MM.1S (cell line): Measurements from ENCODE around the gene TBC1D32.

Experiments used
- DNase-seq: peaks from one replicate; pipeline ENCODE4 v3.0.0-alpha.2; 2015
- H2AFZ ChIP-seq: fragments of 300-600 bp; sonication (generic); 2 replicates; pipeline ENCODE4 v1.6.0; 2016; ENCODE audit warnings: antibody characterized with exemption, low read length
- H3F3A ChIP-seq: fragments of 300-600 bp; sonication (generic); 2 replicates; pipeline ENCODE4 v1.6.1; 2016; ENCODE audit warnings: mild to moderate bottlenecking, antibody characterized with exemption, low read length, moderate library complexity, mixed read lengths; ENCODE audit not compliant: insufficient read depth
- H3K27ac ChIP-seq: fragments of 300-600 bp; sonication (generic); 2 replicates; pipeline ENCODE4 v1.5.1; 2016; ENCODE audit warnings: mild to moderate bottlenecking, low read length
- H3K27me3 ChIP-seq: fragments of 300-600 bp; sonication (generic); replicated peaks from 2 replicates; pipeline ENCODE4 v1.6.0; 2016; ENCODE audit warnings: low read length; ENCODE audit not compliant: insufficient read depth
- H3K36me3 ChIP-seq: fragments of 300-600 bp; sonication (generic); replicated peaks from 2 replicates; pipeline ENCODE4 v1.6.1; 2016; ENCODE audit warnings: mild to moderate bottlenecking, low read length, mixed read lengths; ENCODE audit not compliant: insufficient read depth
- H3K4me1 ChIP-seq: fragments of 300-600 bp; sonication (generic); 2 replicates; pipeline ENCODE4 v1.6.1; 2016; ENCODE audit warnings: low read length, mixed read lengths
- H3K4me2 ChIP-seq: fragments of 300-600 bp; sonication (generic); 2 replicates; pipeline ENCODE4 v1.6.0; 2016; ENCODE audit warnings: low read depth, low read length
- H3K4me3 ChIP-seq: fragments of 300-600 bp; sonication (generic); 2 replicates; pipeline ENCODE4 v1.5.1; 2016; ENCODE audit warnings: low read length, mixed read lengths
- H3K79me2 ChIP-seq: fragments of 300-600 bp; sonication (generic); 2 replicates; pipeline ENCODE4 v1.6.1; 2016; ENCODE audit warnings: mixed run types, low read length, mixed read lengths
- H3K9ac ChIP-seq: fragments of 300-600 bp; sonication (generic); 2 replicates; pipeline ENCODE4 v1.6.1; 2016; ENCODE audit warnings: low read length, mixed read lengths
- H3K9me2 ChIP-seq: fragments of 300-600 bp; sonication (generic); replicated peaks from 2 replicates; pipeline ENCODE4 v1.6.1; 2016; ENCODE audit warnings: mild to moderate bottlenecking, low read length, mixed read lengths; ENCODE audit not compliant: insufficient read depth
- H3K9me3 ChIP-seq: fragments of 300-600 bp; sonication (generic); replicated peaks from 2 replicates; pipeline ENCODE4 v1.6.1; 2016; ENCODE audit warnings: mild to moderate bottlenecking, low read length, mixed read lengths; ENCODE audit not compliant: insufficient read depth
- H4K20me1 ChIP-seq: fragments of 300-600 bp; sonication (generic); 2 replicates; pipeline ENCODE4 v1.6.1; 2016; ENCODE audit warnings: mild to moderate bottlenecking, low read length, moderate library complexity, mixed read lengths; ENCODE audit not compliant: insufficient read depth
- EZH2 ChIP-seq: fragments of 300-600 bp; sonication (generic); optimal IDR thresholded peaks from 2 replicates; pipeline ENCODE3; 2017; ENCODE audit warnings: low read depth, mild to moderate bottlenecking, antibody characterized with exemption, low read length, mixed read lengths
- EZH2phosphoT487 ChIP-seq: fragments of 300-600 bp; sonication (generic); IDR thresholded peaks from 2 replicates; pipeline ENCODE4 v1.6.1; 2018; ENCODE audit warnings: antibody characterized with exemption, low read length
- TF ChIP-seq, protein P1 (sequence below): fragments of 300-600 bp; sonication (generic); IDR thresholded peaks from 2 replicates; pipeline ENCODE4 v1.5.1; 2016; ENCODE audit warnings: antibody characterized with exemption, low read length, mixed read lengths

The TBC1D32 gene

DNA sequence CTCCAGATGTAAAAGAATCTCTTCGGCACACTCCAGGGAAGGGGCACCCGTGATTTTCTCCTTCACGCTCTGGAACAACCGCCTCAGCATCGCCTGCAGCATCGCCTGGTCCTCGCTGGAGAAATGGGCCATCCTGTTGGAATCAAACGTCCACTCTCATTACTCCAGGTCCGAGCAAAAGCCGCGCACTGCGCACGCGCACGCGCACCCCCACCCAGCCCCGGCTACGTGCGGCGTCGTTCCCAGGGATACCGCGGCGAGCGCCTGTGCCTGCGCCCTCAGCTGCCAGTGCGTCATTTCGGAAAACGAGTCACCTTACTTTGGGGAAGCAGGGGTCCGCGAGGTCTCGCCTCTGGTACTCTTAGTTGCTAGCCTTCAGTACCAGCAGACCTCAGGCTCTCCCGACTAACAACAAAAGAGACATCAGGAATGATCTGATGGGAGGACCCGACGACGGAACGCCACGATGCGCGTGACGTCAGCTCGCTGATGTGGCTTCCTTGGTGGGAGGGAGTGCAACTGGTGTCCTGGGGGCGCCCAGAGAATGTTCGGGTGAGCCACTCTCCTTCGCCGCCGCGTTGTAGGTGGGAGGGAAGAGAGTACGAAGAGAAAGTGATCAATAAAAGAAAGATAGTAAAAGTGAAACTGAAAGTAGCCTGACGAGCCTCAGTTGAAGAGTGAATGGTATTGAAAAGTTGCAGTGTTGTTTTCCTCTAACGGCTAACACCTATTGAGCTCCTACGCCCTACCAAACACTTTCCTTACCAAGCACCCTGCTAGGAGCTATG is at the start of gene TBC1D32:
TSS of gene TBC1D32 (minus strand) at position 182 of the 788 bp plus-strand sequence. CDS start at position 132, 50 bp downstream.
- Histone ChIP-seq H3K4me2 (peak within 1 kb of the TSS; percentile 71), H3K4me3 (peak within 1 kb of the TSS; percentile 96), H3K9ac (peak within 1 kb of the TSS; percentile 87), H3K27me3 (no peaks in the 10 kb centered on the region), H3K9me2 (no peaks in the 10 kb centered on the region), H3F3A (no peaks in the 10 kb centered on the region), H3K4me1 (no peaks in the 10 kb centered on the region), H2AFZ (peak within 1 kb of the TSS; percentile 98), H3K27ac (peak within 1 kb of the TSS; percentile 83), H3K36me3 (no peaks in the 10 kb centered on the region), H4K20me1 (no peaks in the 10 kb centered on the region), H3K9me3 (no peaks in the 10 kb centered on the region), H3K79me2 (no peaks in the 10 kb centered on the region)
- DNase-seq: peak; percentile 87
- TF ChIP-seq EZH2phosphoT487: no peak
- TF ChIP-seq, protein P1, sequence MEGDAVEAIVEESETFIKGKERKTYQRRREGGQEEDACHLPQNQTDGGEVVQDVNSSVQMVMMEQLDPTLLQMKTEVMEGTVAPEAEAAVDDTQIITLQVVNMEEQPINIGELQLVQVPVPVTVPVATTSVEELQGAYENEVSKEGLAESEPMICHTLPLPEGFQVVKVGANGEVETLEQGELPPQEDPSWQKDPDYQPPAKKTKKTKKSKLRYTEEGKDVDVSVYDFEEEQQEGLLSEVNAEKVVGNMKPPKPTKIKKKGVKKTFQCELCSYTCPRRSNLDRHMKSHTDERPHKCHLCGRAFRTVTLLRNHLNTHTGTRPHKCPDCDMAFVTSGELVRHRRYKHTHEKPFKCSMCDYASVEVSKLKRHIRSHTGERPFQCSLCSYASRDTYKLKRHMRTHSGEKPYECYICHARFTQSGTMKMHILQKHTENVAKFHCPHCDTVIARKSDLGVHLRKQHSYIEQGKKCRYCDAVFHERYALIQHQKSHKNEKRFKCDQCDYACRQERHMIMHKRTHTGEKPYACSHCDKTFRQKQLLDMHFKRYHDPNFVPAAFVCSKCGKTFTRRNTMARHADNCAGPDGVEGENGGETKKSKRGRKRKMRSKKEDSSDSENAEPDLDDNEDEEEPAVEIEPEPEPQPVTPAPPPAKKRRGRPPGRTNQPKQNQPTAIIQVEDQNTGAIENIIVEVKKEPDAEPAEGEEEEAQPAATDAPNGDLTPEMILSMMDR: no peak
- TF ChIP-seq EZH2: no peak

DNA sequence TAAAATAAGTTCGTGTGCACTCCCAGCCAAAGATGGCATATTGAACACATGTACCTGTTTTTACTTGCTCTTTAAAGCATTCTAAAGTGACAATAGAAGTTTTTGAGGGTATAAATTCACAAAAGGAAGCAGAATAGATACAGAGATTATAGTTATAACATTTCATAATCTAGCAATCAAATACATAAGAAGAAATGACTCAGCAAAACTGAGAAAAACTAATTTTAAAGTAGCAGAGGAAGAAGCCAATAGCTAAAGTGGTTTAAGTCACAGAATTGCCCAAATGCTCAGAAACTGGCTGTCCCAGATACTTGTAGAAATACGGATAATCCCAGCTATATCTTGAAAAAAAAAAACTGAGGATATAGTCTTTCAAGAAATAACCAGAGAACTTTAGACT is 49.2 kb upstream of the TBC1D32 start:
- Histone ChIP-seq H3F3A (no peaks in the 10 kb centered on the region), H3K4me1 (no peaks in the 10 kb centered on the region), H4K20me1 (no peaks in the 10 kb centered on the region), H2AFZ (no peak overlapping the region), H3K9ac (no peak overlapping the region), H3K36me3 (no peaks in the 10 kb centered on the region), H3K9me2 (no peaks in the 10 kb centered on the region), H3K27me3 (no peaks in the 10 kb centered on the region), H3K27ac (no peak overlapping the region), H3K4me2 (no peak overlapping the region), H3K9me3 (no peaks in the 10 kb centered on the region), H3K79me2 (no peaks in the 10 kb centered on the region), H3K4me3 (no peak overlapping the region)
- TF ChIP-seq EZH2: no peak
- TF ChIP-seq EZH2phosphoT487: no peak
- TF ChIP-seq, protein P1: no peak
- DNase-seq: no peak

DNA sequence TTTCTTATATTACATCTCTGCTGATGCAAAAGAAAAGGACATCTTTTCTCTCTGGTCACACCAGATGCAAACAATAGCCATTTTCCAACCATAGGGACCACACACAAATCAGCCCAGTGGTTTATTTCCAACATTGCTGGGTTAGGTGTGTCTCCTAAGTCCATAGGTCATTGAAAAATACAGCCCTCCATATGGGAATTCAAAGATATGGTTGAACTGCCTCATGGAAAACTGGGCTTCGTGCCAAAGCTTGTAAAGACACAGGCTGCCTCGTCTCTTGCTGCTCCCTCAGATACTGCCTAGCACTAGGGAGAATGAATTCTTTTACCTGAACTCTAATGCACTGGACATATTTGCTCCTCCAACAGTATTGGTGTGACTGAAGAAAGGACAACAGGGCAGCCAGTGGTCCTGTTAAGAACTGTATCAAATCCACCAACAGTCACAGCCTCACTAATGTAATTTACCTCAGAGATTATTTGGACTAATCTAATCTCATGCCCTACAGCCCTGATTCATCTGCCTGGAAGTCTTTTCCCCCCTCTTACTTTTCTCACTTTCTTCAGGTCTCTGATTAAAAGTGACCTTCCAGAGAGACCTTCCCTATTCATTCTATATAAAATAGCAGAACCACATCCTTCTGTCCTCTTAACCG is 48.3 kb upstream of the TBC1D32 start:
- TF ChIP-seq EZH2: no peak
- TF ChIP-seq, protein P1: no peak
- TF ChIP-seq EZH2phosphoT487: no peak
- Histone ChIP-seq H3K9me2 (no peaks in the 10 kb centered on the region), H2AFZ (no peak overlapping the region), H3K4me2 (no peak overlapping the region), H3K79me2 (no peaks in the 10 kb centered on the region), H3K36me3 (no peaks in the 10 kb centered on the region), H3F3A (no peaks in the 10 kb centered on the region), H3K4me3 (no peak overlapping the region), H3K27me3 (no peaks in the 10 kb centered on the region), H3K9me3 (no peaks in the 10 kb centered on the region), H3K27ac (no peak overlapping the region), H3K9ac (no peak overlapping the region), H4K20me1 (no peaks in the 10 kb centered on the region), H3K4me1 (no peaks in the 10 kb centered on the region)
- no peak for DNase-seq
